ENCODE results near the gene GABPB1. TPM values are rescaled to one million over a fixed set of nuclear protein-coding genes. Genes with fewer than 3 reads are reported as not detected.

The GABPB1 gene
- polyA plus RNA-seq, 3 donors, result 12.9 to 15.1 (median 14.9) TPM

DNA sequence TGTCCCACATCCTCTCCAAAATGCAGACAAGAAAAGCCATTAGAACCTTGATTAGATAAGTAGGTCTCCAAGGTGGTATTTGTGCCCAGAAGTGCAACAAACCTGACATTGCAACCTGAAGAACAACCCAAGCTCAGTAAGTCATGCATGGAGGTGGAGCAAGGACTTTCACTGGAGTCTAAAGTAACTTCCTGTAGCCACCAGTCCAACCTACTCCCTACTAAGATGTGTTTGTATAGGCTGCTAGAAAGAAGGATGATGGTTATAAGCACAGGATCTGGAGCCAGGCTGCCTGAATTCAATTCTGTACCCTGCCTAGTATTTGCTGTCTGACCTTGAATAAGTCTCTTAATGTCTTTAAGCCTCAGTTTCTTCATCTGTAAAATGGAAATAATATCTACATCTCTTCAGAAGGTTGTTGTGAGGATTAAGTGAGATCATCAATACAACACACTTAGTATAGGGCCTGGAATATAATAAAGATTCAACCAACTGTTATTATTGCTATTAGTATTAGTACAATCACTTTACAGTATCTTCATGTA is 121.7 kb downstream of the GABPB1 start:
- Histone ChIP-seq H3K27ac (ENCODE audit: low read depth in 1 of 2, low read length in 2 of 2) (no peak overlapping the region), H2AFZ (ENCODE audit: insufficient read depth, low read depth, low read length, poor library complexity, severe bottlenecking) (no peak overlapping the region), H3K79me2 (ENCODE audit: insufficient read depth, low read length) (no peaks in the 10 kb centered on the region), H4K20me1 (ENCODE audit: insufficient read depth, low read length) (no peaks in the 10 kb centered on the region), H3K4me3 (replicated peaks in 1 of 3; ENCODE audit: low read depth in 2 of 3, low read length in 3 of 3) (no peak overlapping the region), H3K9me3 (replicated peaks in 1 of 2; ENCODE audit: control insufficient read depth in 1 of 2, insufficient read depth in 1 of 2, low read length in 2 of 2) (no peaks in the 10 kb centered on the region), H3K36me3 (replicated peaks in 1 of 2; ENCODE audit: control insufficient read depth in 1 of 2, insufficient read depth in 2 of 2, low read length in 2 of 2) (no peaks in the 10 kb centered on the region), H3K9ac (ENCODE audit: insufficient read depth, low read length, poor library complexity, severe bottlenecking) (no peak overlapping the region), H3K4me2 (replicated peaks; ENCODE audit: extremely low read depth, low read length, poor library complexity, severe bottlenecking) (no peak overlapping the region), H3K4me1 (ENCODE audit: control insufficient read depth in 1 of 2, insufficient read depth in 2 of 2, low read length in 2 of 2) (no peaks in the 10 kb centered on the region), H3K27me3 (ENCODE audit: control insufficient read depth in 2 of 2, insufficient read depth in 2 of 2, low read length in 2 of 2) (no peaks in the 10 kb centered on the region)
- DNase-seq, result no peak
- intact Hi-C loops (cut with micrococcal nuclease), result no loop called here
- TF ChIP-seq, protein P1, sequence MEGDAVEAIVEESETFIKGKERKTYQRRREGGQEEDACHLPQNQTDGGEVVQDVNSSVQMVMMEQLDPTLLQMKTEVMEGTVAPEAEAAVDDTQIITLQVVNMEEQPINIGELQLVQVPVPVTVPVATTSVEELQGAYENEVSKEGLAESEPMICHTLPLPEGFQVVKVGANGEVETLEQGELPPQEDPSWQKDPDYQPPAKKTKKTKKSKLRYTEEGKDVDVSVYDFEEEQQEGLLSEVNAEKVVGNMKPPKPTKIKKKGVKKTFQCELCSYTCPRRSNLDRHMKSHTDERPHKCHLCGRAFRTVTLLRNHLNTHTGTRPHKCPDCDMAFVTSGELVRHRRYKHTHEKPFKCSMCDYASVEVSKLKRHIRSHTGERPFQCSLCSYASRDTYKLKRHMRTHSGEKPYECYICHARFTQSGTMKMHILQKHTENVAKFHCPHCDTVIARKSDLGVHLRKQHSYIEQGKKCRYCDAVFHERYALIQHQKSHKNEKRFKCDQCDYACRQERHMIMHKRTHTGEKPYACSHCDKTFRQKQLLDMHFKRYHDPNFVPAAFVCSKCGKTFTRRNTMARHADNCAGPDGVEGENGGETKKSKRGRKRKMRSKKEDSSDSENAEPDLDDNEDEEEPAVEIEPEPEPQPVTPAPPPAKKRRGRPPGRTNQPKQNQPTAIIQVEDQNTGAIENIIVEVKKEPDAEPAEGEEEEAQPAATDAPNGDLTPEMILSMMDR (IDR thresholded peaks at IDR 0.05), result no peak
- Mint-ChIP-seq H3K36me3 (no peaks in the 10 kb centered on the region), H3K4me1 (peaks cover 5% of the 10 kb centered on the region), H3K27ac (no peak overlapping the region), H3K9me3 (no peaks in the 10 kb centered on the region), H3K27me3 (ENCODE audit: low read depth in 3 of 3) (no peaks in the 10 kb centered on the region), H3K4me3 (no peak overlapping the region)

DNA sequence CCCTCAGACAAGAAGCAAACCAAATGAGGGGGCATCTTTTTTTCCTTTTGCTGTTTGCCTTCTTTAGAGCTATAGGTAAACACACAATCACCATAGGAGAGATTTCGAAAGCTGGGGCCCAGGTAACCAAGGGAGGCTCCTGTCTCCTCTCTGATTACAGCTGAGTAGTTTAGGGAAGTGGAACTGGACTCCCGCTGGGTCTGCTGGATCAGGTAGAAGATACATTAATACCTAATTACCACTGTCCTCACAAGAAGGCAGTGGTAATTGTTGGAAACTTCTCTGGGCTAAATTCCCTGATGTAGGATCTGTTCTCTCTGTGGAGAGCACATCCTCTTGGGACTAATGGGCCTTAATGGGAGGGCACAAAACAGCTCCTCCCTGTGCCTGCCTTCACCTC is 122.2 kb downstream of the GABPB1 start:
- intact Hi-C loops (cut with micrococcal nuclease), result no loop called here
- no peaks in the 10 kb centered on the region for H3K4me1 ChIP-seq (ENCODE audit: control insufficient read depth in 1 of 2, insufficient read depth in 2 of 2, low read length in 2 of 2)
- Mint-ChIP-seq H3K4me1 (peaks cover 5% of the 10 kb centered on the region), H3K27ac (no peak overlapping the region), H3K9me3 (no peaks in the 10 kb centered on the region), H3K4me3 (no peak overlapping the region), H3K36me3 (no peaks in the 10 kb centered on the region), H3K27me3 (ENCODE audit: low read depth in 3 of 3) (no peaks in the 10 kb centered on the region)
- no peak overlapping the region for H3K4me3 ChIP-seq (replicated peaks in 1 of 3; ENCODE audit: low read depth in 2 of 3, low read length in 3 of 3)
- H3K4me2 ChIP-seq (replicated peaks; ENCODE audit: extremely low read depth, low read length, poor library complexity, severe bottlenecking), result no peak overlapping the region
- TF ChIP-seq, protein P1 (IDR thresholded peaks at IDR 0.05), result no peak
- no peaks in the 10 kb centered on the region for H3K79me2 ChIP-seq (ENCODE audit: insufficient read depth, low read length)
- H3K9ac ChIP-seq (ENCODE audit: insufficient read depth, low read length, poor library complexity, severe bottlenecking), result no peak overlapping the region
- H3K9me3 ChIP-seq (replicated peaks in 1 of 2; ENCODE audit: control insufficient read depth in 1 of 2, insufficient read depth in 1 of 2, low read length in 2 of 2), result no peaks in the 10 kb centered on the region
- no peaks in the 10 kb centered on the region for H4K20me1 ChIP-seq (ENCODE audit: insufficient read depth, low read length)
- H3K27me3 ChIP-seq (ENCODE audit: control insufficient read depth in 2 of 2, insufficient read depth in 2 of 2, low read length in 2 of 2), result no peaks in the 10 kb centered on the region
- H2AFZ ChIP-seq (ENCODE audit: insufficient read depth, low read depth, low read length, poor library complexity, severe bottlenecking), result no peak overlapping the region
- no peak overlapping the region for H3K27ac ChIP-seq (ENCODE audit: low read depth in 1 of 2, low read length in 2 of 2)
- WGBS (ENCODE audit: insufficient coverage), result no CpG with 5 or more reads among the region's 2 CpGs
- no peaks in the 10 kb centered on the region for H3K36me3 ChIP-seq (replicated peaks in 1 of 2; ENCODE audit: control insufficient read depth in 1 of 2, insufficient read depth in 2 of 2, low read length in 2 of 2)
- no peak for DNase-seq
